ENCODE results near the gene CAPZB.

- TF ChIP-seq CTCF (IDR thresholded peaks at IDR 0.05) = no peak
- TF ChIP-seq POLR2A (IDR thresholded peaks at IDR 0.05) = peak in 1 of 2 donors; percentile 32
Measured at GRCh38 chr1:19437891-19438294, 47.4 kb downstream of the CAPZB start.
